Esophagus mucosa (tissue), 1 donor: ENCODE measurements around the gene JAM2. TPM values are rescaled to one million over a fixed set of nuclear protein-coding genes. Genes with fewer than 3 reads are reported as not detected.
A peak's percentile ranks its signal among the peaks of the same experiment; 100 is the strongest.
"Not testable (repeated sequence)": the region's sequence is repeated elsewhere in the genome, so short reads cannot be mapped to it uniquely, and the experiment has no call there.

Experiments
- ATAC-seq: fragments of 200-7000 bp; cut with Tn5 transposase; one replicate; pipeline ENCODE4 v1.9.1; 2020
- total RNA-seq: library from RNA; stranded (reverse); gene quantifications from one replicate; pipeline ENCODE4 v1.2.4, GENCODE V29; 2023
- donor health status: DM: yes; HTN: yes; CAD: no.

Gene JAM2, protein sequence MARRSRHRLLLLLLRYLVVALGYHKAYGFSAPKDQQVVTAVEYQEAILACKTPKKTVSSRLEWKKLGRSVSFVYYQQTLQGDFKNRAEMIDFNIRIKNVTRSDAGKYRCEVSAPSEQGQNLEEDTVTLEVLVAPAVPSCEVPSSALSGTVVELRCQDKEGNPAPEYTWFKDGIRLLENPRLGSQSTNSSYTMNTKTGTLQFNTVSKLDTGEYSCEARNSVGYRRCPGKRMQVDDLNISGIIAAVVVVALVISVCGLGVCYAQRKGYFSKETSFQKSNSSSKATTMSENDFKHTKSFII
- total RNA-seq: 4.3 TPM

DNA sequence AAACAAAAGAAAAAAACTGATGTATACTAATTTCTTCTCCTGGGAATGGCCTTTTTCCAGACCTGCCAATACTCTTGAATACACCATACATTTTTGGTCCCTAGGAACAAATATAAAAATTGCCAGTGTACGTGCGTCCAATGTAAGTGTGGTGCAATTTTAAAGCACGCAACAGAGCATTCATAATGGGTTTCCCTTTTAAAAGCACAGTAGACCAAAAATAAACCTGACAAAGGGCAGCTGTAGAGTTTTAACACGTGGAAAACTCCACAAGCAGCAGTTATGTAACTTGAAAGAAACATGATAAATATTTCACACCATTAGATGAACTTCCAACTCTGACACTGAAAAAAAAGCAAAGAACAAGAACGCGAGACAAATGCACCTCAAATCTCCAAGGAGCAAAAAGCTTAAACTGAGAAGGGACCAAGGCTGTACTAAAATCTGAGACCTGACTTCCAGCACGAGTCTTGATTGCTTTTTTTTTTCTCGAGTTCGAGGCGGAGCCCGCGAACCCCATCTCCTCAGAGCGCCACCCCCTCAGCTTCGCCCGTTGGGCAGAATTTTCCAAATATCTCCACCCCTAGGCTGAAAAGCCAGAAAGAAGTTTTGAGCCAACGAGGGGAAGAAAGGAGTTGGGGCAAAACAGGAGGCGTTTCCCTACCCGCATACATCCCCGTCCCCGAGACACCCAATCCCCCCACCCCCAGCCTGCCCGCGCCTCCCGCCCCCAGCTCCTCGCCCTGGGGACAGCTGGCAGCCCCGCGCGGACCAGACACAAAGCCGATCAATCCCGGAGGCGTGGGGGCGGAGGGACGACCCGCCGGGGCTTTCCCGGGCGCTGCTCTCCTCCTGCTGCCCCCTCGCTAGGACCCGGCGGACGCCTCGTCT is at the start of gene JAM2:
Gene JAM2, plus strand, starts transcription at position 599 of the 891 bp plus-strand sequence. CDS start 564 bp downstream, outside the sequence.
- ATAC-seq: peak; percentile 46

DNA sequence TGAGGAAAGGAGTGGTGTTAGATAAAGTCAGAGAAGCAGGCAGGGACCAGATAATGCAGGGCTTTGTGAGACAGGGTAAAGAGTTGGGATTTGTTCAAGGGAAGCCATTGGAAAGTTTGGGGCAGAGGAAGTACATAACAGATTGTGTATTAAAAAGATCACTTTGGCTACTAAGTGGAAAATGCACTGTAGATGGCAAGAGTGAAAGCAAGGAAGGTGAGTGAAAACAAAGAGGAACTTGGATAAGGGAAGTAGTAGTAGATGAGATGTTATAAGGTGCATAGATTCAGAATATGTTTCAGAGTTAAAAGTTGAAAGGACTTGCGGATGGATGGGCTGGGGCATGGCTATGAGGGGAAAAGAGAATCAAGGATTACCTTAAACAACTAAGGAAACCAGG is 49.2 kb upstream of the JAM2 start:
- ATAC-seq: no peak

DNA sequence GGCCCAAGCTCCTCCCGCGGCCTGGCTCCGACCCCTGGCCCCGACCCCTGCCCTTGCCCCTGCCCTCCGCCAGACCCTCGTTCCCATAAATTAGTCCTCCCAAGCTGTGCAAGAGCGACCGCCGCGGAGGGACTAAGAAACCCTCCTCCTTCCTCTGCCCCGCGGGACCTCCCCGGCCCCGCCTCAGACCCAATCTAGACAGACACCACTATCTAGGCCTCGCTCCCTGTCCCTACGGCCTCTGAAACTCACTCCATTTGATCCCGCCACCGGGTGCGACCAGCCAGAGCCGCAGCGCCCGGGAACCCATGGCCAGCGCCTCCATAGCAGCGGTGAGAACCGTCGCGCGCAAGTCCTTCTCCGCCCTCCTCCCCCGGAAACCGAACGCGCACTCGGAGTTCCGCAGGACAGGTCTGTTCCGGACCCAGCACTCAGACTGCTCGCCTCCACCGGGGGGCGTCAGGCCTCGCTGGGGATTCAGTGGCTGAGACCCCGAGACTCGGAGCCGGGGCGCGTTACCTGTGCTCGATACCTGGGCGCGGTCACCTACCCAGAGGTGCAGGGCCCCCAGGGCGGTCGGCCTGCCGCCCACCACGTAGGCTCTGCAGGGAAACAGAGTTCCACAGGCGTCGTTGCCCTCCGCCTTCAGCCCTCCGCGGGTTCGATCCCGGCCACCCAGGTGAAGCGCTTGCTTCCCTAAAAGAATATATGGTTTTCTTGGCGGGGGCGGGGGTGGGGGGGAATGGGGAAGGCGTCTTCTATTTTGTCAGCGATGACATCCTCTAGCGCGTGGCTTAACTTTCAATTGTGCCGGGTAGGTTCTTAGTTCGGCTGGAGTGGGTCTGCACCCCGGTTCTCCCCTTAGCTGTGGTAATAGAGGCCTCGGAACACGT is 31.7 kb upstream of the JAM2 start, which contains the start of gene MRPL39:
Gene MRPL39, minus strand, starts transcription at position 331 of the 893 bp plus-strand sequence. Its CDS starts 6 bp downstream, at position 325.
- peak; percentile 96 for ATAC-seq

DNA sequence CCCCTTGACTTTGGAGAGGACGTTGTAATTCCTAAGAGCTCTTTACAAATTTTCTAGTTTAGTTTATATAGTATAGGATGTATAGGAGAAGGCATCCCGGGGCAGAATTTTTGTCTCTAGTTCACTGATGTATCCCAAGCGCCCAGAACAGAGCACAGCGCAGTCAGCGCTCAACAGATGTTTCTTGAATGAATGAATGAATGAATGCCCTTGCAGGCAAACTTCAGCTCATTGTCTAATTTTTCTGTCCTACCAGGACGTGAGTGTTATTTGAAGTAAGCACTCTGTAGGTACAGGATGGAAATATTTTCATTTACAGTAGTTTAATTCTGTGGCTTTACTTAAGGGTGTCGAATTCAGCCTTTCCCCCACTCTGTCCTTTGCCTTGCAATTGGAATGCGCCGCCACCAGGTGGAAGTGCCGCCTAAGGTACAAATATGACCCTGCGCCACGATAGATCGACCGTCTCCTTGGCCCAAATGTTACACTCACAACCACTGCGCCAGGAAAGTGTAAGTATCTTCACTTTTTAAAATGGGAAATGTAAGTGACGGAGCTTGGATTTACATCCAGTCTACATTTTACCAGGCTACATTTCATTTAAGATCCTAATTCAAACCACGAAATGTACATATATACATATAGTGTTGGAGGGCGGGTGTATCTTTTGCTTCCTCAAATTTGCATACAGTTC is 30.9 kb upstream of the JAM2 start:
- ATAC-seq: peak; percentile 92

DNA sequence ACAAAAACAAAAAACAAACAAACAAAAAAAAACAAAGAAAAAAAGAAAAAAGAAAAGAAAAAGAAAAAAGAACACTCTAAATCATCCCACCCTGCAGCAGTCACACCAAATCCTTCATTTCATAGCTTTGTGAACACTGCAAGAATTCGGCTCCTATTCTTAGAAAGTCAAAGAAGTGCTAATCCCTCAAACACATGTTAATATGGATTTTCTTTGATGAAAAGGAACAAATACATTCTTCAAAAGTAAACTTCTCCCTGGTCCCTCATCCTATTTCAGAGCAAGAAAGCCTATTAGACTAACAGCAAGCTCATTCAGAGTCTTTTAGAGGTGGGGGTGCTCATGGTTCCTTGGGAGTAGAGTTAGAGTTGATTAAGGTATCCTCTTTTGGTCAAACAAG is 24.6 kb upstream of the JAM2 start:
- ATAC-seq: no peak

DNA sequence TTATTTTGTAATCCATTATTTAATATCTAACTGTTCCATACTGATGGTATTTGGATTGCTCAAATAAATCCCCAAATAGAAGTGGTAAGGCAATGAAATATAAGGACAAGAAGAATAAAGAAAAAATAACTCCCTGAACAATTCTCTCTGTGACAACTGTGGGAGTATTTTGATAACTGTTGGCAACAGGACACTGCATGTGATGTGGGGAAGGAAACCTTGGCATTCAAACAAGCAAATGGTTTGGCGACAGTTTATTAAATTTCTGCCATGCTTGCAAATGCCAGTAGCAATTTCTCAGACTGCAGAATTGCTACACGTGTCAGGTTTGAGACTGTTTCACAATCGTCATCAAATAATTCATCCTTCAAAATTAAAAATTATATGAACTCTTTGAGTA is 23.2 kb upstream of the JAM2 start:
- ATAC-seq: no peak

DNA sequence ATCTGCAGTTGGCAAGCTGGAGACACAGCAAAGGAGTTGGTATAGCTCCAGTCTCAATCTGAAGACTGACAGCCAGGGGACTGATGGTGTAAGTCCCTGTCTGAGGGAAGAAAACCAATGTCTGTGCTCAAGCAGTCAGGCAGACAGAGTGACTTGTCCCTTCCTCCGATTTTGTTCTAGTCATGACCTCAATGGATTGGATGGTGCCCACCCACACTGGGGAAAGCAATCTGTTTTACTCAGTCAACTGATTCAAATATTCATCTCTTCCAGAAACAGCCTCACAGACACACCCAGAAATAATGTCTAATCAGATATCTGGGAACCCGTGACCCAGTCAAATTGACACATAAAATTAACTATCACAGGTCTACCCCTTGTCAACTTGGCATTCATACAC is 19.9 kb upstream of the JAM2 start:
- no peak for ATAC-seq

DNA sequence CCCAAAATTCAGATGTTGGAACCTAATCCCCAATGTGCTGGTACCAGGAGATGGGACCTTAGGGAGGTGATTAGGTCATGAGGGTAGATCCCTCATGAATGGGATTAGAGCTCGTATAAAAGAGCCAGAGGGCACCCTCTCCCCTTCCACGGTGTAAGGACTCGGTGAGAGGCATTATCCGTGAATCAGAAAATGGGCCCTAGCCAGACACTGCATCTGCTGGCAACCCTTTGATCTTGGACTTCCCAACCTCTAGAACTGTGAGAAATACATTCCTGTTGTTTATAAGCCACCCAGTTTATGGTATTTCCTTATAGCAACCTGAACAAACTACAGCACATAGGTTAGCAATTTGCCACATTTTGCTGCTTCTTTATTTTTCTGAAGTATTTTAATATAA is 14.5 kb upstream of the JAM2 start:
- no peak for ATAC-seq

DNA sequence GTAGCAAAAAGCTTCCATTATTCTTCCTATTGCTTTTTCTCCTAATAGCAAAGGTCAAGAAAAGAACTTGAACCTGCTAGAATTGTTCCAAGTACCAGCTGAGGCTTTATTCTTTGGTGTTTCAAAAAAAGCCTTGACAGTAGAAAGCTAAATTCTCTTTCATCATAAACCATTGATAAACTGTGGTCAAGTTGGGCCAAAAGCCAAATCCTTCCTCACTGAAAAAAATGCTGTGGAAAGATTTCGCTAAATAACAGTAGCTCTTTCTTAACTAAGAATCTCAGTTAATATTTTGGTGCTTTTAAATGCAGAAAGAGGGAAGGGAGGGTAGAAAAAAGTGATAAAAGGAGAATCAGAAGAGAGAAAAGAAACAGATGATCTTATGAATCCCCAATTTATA is 14.0 kb upstream of the JAM2 start:
- ATAC-seq: no peak

DNA sequence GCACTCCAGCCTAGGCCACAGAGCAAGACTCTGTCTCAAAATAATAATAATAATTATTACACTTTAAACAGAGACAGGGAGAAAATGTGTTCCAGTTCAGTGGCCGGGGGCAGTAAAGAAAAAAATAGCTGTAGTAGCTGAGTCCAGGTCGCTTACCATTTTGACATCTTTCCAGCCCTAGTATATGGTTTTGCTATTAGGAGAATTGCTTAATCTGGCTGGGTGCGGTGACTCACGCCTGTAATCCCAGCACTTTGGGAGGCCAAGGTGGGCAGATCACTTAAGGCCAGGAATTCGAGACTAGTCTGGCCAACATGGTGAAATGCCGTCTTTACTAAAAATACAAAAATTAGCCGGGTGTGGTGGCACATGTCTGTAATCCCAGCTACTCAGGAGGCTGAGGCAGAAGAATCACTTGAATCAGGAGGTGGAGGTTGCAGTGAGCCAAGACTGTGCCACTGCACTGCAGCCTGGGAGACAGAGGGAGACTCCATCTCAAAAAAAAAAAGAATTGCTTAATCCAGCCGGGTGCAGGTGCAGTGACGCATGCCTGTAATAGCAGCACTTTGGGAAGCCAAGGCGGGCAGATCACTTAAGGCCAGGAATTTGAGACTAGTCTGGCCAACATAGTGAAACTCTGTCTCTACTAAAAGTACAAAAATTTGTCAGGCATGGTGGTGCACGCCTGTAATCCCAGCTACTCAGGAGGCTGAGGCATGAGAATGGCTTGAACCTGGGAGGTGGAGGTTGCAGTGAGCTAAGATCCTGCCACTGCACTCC is 13.1 kb upstream of the JAM2 start:
- ATAC-seq: not testable (repeated sequence)

DNA sequence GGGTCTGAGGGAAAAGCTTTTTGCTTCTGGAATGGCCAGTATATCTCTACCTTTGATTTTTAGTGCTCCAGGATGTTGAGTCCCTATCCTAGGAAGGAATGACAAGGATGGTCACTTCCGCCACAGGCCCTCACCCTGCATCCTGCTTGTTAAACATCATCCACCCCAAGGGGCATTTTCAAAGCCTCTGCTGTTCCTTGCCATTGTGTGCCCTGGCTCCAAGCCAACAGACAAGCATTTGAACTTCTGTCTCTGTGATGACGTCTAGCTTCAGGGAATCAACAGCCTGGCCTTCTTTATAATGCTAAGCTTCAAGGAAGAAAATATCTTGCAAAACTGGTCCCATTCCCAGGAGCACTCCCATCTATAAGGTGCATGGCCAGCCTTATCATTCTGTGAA is 12.3 kb upstream of the JAM2 start:
- peak; percentile 35 for ATAC-seq

DNA sequence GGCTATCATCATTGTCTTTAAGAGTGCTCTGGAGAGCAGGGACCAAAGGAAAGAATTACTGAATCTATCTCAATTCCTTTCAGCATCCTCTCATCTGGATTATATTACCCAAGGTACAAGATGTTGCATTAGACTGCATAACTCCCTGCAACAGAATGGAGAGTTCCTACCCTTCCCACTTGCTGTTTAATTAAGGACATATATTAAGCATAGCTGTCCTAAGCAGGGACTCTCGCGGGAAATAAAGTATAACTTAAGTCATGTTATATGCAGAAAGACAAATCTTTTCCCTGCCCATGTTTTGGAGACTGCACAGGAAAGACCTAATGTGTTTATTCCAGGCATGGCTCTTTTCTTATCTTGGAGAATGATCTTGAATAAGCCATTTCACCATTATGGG is 6.8 kb upstream of the JAM2 start:
- no peak for ATAC-seq

DNA sequence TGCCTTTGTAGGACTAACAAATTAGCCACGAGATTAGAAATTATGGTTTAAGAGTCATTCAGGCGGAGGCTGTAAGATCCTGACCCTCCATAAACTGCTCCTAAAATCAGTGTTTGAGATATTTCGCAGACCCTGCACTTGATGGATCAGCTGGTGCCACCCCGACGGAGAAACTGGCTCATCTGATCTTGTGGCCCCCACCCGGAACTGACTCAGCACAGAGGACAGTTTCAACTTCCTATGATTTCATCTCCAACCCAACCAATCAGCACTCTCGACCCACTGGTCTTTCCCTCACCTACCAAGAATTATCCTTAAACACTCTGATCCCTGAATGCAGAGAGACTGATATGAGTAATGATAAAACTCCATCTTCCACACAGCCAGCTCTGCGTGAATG is 3.7 kb upstream of the JAM2 start:
- no peak for ATAC-seq

DNA sequence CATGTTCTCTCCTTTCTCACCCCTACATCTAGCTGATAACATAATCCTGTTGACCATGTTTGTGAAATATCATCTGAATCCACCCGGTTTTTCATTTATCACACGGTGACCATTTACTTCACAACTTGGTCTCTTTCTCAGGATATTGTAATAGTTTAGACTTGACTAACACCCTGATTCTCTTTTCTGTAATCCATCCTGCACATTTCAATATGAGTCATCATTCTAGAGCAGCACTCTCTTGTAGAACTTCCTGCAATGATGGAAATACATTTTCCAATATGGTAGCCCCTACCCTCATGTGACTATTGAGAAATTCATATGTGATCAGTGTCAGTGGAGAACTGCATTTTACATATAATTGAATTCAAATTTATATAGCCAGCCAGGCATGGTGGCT is 2.3 kb upstream of the JAM2 start:
- no peak for ATAC-seq

DNA sequence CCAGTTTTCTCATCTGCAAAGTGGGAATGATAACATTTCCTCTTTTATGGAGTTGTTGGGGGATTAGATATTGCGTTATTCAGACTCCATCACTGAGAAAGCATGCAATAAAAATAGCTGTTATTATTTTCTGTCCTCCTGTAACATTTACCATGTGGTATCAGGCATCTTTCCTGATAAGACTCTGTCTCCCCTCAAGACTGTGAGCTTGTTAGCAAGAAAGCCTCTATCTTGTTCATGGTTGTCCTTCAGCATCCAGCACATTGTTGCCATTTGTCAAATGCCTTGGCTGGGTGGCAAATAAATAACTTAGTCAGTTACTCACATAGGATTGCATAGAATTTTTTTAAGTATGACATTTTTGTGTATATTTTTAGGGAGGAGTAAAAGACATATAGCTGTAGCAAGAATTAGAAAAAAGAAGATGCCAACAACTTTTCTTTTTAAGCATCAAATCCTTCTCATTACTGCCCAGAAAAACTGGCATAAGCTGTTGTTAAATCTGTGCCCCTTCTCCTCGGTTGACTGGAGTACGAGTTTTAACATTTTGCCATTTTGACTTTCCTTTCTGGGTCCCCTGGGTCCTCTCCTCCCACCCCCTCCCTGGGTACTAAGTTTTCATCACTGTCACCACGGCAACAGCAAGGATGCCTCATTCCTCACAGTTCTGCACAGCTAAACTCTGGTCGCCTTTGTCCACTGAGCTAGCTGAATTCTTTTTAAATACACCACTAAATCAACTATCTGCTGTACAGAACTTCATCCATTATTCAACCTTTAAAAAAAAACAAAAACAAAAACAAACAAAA is 1.0 kb upstream of the JAM2 start:
- ATAC-seq: no peak

DNA sequence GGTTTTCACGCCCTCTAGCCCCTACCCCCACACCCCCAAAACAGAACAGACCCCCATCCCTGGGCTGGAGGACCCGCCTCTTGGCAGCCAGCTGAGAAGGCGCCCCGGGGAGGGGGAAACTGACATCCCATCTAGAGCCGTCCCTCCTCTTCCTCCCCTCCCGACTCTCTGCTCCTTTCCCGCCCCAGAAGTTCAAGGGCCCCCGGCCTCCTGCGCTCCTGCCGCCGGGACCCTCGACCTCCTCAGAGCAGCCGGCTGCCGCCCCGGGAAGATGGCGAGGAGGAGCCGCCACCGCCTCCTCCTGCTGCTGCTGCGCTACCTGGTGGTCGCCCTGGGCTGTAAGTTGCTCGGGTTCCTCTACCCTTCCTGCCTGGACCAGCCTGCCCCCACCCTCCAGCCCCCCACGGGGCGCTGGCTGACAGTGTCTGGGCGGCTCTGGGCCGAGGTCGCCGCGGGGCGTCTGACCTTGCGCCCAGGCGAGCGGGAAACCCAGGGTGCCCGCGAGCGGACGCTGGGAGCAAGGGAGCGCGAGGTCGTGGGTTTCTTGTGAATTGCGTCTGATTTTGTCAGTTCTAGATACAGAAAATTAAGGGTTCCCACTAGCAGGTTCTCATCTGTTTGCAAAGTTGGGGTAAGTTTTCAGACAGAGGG is 618 bp downstream of the JAM2 start:
- peak; percentile 58 for ATAC-seq

DNA sequence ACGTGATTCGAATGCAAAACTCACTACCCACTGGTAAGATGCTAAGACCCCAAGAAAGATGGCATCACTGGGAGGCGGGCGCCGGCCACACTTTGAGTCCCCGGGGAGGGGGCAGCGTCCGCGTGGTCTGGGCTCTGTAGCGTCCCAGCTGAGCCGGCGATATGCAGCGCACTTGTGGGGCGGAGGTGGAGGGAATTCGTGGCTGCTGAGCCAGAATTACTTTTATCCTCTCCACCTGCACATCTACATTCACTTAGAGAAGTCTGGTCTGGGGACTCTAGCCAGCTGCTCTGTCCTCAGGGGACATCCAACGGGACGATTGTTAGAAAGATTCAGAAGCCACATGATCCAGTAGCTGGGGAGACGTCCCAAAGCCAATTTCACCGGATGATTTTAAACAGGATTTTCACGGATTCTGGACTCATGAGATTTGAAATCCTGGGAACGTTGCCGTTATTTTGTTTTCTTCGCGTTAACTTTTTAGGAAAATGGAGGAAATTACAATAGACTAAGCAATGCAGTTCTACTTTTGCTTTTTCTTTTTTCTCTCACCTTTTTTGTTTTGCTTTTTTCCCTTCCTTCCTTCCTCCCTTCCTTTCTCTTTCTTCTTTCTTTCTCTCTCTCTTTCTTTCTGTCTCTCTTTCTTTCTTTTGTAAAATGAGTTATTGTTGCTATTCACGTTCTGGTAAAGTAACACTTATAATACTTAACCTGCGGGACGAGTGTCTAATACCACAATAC is 1.3 kb downstream of the JAM2 start:
- peak; percentile 45 for ATAC-seq

DNA sequence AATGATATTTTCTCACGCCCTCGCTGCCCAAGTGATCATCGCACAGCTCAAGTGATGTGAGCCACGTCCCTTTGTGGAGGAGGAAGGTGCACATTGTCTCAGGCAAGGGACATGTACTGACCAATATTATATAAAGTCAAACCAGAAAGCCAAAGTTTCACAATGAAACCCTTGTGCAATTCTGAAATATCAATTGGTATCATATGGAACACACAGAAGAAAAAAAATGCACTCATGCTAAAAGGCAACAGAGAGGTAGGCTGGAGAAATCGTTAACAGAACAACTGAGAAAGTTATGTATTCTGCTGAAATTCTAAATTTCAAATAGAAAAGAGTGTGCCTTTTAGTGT is 1.9 kb downstream of the JAM2 start:
- ATAC-seq: no peak

DNA sequence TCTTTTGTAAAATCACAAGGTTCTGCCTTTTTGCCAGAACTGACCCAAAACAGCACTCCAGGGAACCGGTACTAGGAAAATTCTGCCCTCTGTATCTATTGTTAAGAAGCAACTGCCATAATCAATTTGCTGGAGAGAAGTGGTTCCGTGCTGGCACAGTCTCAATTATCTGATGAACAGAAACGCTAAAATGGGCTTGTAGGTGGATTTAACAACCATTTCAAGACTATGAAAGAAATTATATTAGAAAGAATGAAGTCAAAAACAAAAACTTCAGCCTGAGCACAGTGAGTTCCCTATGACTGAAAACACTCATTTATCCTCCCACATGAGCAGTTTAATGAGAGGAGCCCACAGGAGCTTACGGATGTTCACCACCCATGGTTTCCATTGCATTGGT is 4.4 kb downstream of the JAM2 start:
- no peak for ATAC-seq
